Spinal cord (tissue), 10 donors: ENCODE data around the gene MIPOL1. TPM values are rescaled to one million over a fixed set of nuclear protein-coding genes. Genes with fewer than 3 reads are reported as not detected.

ENCODE experiments used
- DNase-seq, 6 donors: peaks; one replicate each; pipeline versions ENCODE4 v3.0.0 to v3.0.0-alpha.2; 2013 to 2015; ENCODE audit warnings: low spot score in 6 of 6, low read depth in 4 of 6
- H3K27ac ChIP-seq: one replicate; pipeline ENCODE4 v1.5.1; 2013; ENCODE audit warnings: low read depth, low read length, control low read depth
- H3K27me3 ChIP-seq: one replicate; pipeline ENCODE4 v1.6.1; 2013; ENCODE audit warnings: low read length; ENCODE audit not compliant: control insufficient read depth, insufficient read depth
- H3K36me3 ChIP-seq: one replicate; pipeline ENCODE4 v1.6.1; 2013; ENCODE audit warnings: low read length; ENCODE audit not compliant: control insufficient read depth, insufficient read depth
- H3K4me1 ChIP-seq: one replicate; pipeline ENCODE4 v1.6.1; 2013; ENCODE audit warnings: low read length; ENCODE audit not compliant: control insufficient read depth, insufficient read depth
- H3K4me3 ChIP-seq: one replicate; pipeline ENCODE4 v1.5.1; 2013; ENCODE audit warnings: low read depth, low read length, control low read depth
- H3K9me3 ChIP-seq: one replicate; pipeline ENCODE4 v1.6.1; 2013; ENCODE audit warnings: low read length; ENCODE audit not compliant: control insufficient read depth, insufficient read depth
- WGBS: methylation state at CpG from one replicate; pipeline ENCODE4 v1.1.5; 2013; ENCODE audit warnings: missing lambda C conversion rate; ENCODE audit not compliant: insufficient coverage; 5-methylcytosine and 5-hydroxymethylcytosine counted together
- polyA plus RNA-seq, 2 donors: library from polyadenylated mRNA; unstranded; fragments of 120-200 nt; gene quantifications; one replicate each; pipeline ENCODE4 v1.2.1, GENCODE V29; 2013; ENCODE audit not compliant: insufficient read length in 2 of 2
- total RNA-seq, 2 donors: library from RNA; depleted of rRNA in 1 of 2; stranded (reverse); fragments of 120-200 nt in 1 of 2; fragments of >200 nt in 1 of 2; gene quantifications; one replicate each; pipeline versions ENCODE4 v1.2.3 to v1.2.4, GENCODE V29; 2013 to 2014
- donor health status: healthy.

MIPOL1 gene
- total and polyA plus RNA-seq, 4 donors, result 3.9 to 19.6 (median 11.0) TPM

DNA sequence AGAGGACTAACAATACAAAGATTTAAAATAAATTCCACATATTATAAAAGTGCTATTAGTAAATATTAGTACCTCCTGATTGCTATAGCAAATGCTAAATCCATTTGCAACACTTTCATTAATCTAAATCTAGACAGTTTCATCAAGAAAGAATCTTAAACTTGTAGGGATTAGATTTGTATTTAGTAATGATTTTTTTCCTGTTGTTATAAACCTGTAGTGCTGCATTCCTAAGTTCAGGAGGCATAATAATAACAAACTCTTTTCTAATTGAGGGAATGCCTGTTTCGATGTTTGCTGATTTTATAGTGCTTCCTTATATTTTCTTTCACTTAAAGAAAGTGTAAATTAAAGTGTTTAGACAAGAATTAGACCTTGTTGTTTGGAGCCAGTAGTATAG lies 231.2 kb downstream of the MIPOL1 start:
- H3K36me3 ChIP-seq, result no peaks in the 10 kb centered on the region
- no peaks in the 10 kb centered on the region for H3K9me3 ChIP-seq
- H3K4me3 ChIP-seq, result no peak overlapping the region
- H3K27me3 ChIP-seq, result no peaks in the 10 kb centered on the region
- no peaks in the 10 kb centered on the region for H3K4me1 ChIP-seq
- no CpG with 5 or more reads among the region's 1 CpG for WGBS
- DNase-seq, result no peak
- no peak overlapping the region for H3K27ac ChIP-seq

- Histone ChIP-seq H3K4me3 (no peak overlapping the region), H3K4me1 (no peaks in the 10 kb centered on the region), H3K27ac (no peak overlapping the region), H3K36me3 (no peaks in the 10 kb centered on the region), H3K27me3 (no peaks in the 10 kb centered on the region), H3K9me3 (no peaks in the 10 kb centered on the region)
- WGBS, result no CpG with 5 or more reads among the region's 1 CpG
- DNase-seq, result no peak
Measured at GRCh38 chr14:37429618-37430017, 231.9 kb downstream of the MIPOL1 start.

- Histone ChIP-seq H3K27ac (no peak overlapping the region), H3K4me3 (no peak overlapping the region), H3K36me3 (no peaks in the 10 kb centered on the region), H3K4me1 (no peaks in the 10 kb centered on the region), H3K9me3 (no peaks in the 10 kb centered on the region), H3K27me3 (no peaks in the 10 kb centered on the region)
- WGBS, result 89% methylated on average over 3 of the region's 3 CpGs
- no peak for DNase-seq
Measured at GRCh38 chr14:37434867-37435266, 237.1 kb downstream of the MIPOL1 start.

DNA sequence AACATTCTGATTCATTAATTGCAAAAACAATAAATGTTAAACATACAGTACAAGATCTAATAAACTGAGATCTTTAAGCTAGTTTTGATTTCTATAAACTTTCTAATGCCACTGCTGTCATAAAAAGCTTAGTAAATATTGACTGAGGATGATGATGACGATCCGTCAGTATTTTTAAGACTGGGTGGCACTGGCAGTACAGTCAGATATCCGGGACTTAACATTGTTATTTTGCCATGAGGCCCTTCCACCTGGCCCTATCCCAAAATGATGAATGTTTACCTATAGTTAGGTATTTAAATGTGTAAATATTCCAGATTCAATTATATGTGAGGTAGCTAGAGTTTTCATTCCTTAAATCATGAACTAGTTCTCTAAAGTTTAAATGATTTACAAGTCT lies 238.8 kb downstream of the MIPOL1 start:
- no peaks in the 10 kb centered on the region for H3K9me3 ChIP-seq
- H3K4me3 ChIP-seq, result no peak overlapping the region
- no peaks in the 10 kb centered on the region for H3K27me3 ChIP-seq
- DNase-seq, result no peak
- no CpG with 5 or more reads among the region's 3 CpGs for WGBS
- no peaks in the 10 kb centered on the region for H3K4me1 ChIP-seq
- H3K36me3 ChIP-seq, result no peaks in the 10 kb centered on the region
- no peak overlapping the region for H3K27ac ChIP-seq

DNA sequence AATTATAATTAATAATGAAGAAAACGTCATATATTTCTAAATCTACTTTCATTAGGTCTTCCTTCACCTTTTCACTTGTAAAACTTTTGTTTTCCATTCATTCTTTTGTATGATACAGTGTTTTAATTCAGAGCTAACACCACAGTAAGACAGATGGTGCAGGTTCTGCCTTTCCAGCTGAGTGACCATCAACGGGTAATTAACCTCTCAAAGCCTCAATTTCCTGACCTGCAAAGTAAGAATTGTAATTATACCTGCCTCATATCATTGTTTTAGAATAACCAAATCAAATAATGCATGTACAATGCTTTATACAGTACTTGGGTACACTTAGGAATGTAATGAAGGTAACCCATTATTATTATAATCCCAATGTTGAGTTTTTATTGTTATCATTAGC lies 239.8 kb downstream of the MIPOL1 start:
- no peak overlapping the region for H3K27ac ChIP-seq
- H3K27me3 ChIP-seq, result no peaks in the 10 kb centered on the region
- no peaks in the 10 kb centered on the region for H3K9me3 ChIP-seq
- no peak for DNase-seq
- H3K36me3 ChIP-seq, result no peaks in the 10 kb centered on the region
- WGBS, result no CpG with 5 or more reads among the region's 2 CpGs
- H3K4me1 ChIP-seq, result no peaks in the 10 kb centered on the region
- H3K4me3 ChIP-seq, result no peak overlapping the region

DNA sequence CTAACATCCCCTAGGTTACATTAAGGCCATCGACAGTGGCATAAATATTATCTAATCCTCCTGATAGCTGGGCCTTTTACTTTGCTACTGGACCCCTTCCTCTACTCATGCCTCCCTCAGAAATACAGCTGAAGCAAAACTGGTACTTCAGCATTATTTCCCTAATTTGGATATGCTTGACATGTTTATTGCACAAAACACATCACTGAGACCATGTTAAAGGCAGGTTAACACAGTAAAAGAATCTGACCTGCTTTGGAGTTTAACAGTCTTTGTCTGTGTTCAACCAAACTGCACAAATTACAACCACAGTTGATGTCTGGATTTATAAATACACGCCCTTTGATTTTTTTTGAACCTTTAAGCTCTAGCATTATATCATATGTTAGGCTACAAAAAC lies 240.7 kb downstream of the MIPOL1 start:
- Histone ChIP-seq H3K4me1 (no peaks in the 10 kb centered on the region), H3K27me3 (no peaks in the 10 kb centered on the region), H3K9me3 (no peaks in the 10 kb centered on the region), H3K27ac (no peak overlapping the region), H3K4me3 (no peak overlapping the region), H3K36me3 (no peaks in the 10 kb centered on the region)
- no CpG with 5 or more reads among the region's 2 CpGs for WGBS
- no peak for DNase-seq

- Histone ChIP-seq H3K27ac (no peak overlapping the region), H3K4me3 (no peak overlapping the region), H3K27me3 (no peaks in the 10 kb centered on the region), H3K36me3 (no peaks in the 10 kb centered on the region), H3K4me1 (no peaks in the 10 kb centered on the region), H3K9me3 (no peaks in the 10 kb centered on the region)
- DNase-seq, result no peak
- WGBS, result no CpG with 5 or more reads among the region's 1 CpG
Measured at GRCh38 chr14:37443461-37443860, 245.7 kb downstream of the MIPOL1 start.

GRCh38 chr14:37447883-37448391 lies 250.2 kb downstream of the MIPOL1 start:
- Histone ChIP-seq H3K4me3 (no peak overlapping the region), H3K4me1 (no peaks in the 10 kb centered on the region), H3K27ac (no peak overlapping the region), H3K9me3 (no peaks in the 10 kb centered on the region), H3K27me3 (no peaks in the 10 kb centered on the region), H3K36me3 (no peaks in the 10 kb centered on the region)
- no peak for DNase-seq
- WGBS, result no CpG with 5 or more reads among the region's 2 CpGs

- Histone ChIP-seq H3K9me3 (no peaks in the 10 kb centered on the region), H3K4me1 (no peaks in the 10 kb centered on the region), H3K4me3 (no peak overlapping the region), H3K27ac (no peak overlapping the region), H3K36me3 (no peaks in the 10 kb centered on the region), H3K27me3 (no peaks in the 10 kb centered on the region)
- DNase-seq, result no peak
Measured at GRCh38 chr14:37452323-37452722, 254.6 kb downstream of the MIPOL1 start.

- Histone ChIP-seq H3K4me1 (no peaks in the 10 kb centered on the region), H3K4me3 (no peak overlapping the region), H3K27me3 (no peaks in the 10 kb centered on the region), H3K9me3 (no peaks in the 10 kb centered on the region), H3K36me3 (no peaks in the 10 kb centered on the region), H3K27ac (no peak overlapping the region)
- WGBS, result 100% methylated on average over 1 of the region's 1 CpG
- no peak for DNase-seq
Measured at GRCh38 chr14:37453985-37454384, 256.2 kb downstream of the MIPOL1 start.
